DMS153 treated with DMSO at 0.1 percent for 48 hours (cell line): ENCODE measurements around the gene IDH3A.

ENCODE experiments used
- DNase-seq: peaks from one replicate; lab custom pipeline; 2025; ENCODE audit not compliant: unreplicated experiment; lab: John Stamatoyannopoulos, UW

IDH3A gene

GRCh38 chr15:78213956-78214355 is 64.8 kb downstream of the IDH3A start:
- no peak for DNase-seq

GRCh38 chr15:78216276-78217104 is 67.3 kb downstream of the IDH3A start:
- DNase-seq = no peak

- DNase-seq = no peak
These were observed 71.6 kb downstream of the IDH3A start for GRCh38 chr15:78220713-78221112.
